Left lung (tissue), 10 donors: Measurements from ENCODE around the gene GPC5. TPM values are rescaled to one million over a fixed set of nuclear protein-coding genes. Genes with fewer than 3 reads are reported as not detected.

Experiments used
- ATAC-seq: fragments of 200-7000 bp; cut with Tn5 transposase; one replicate; pipeline ENCODE4 v1.9.1; 2020; ENCODE audit warnings: moderate library complexity
- DNase-seq, 4 donors: peaks; one replicate each; pipeline ENCODE4 v3.0.0-alpha.2; 2013 to 2020
- H3K27ac ChIP-seq, 2 donors: fragments of 200-600 bp; sonication (generic) in 1 of 2; one replicate each; pipeline versions ENCODE4 v1.5.0 to v1.8.0; 2020 to 2021
- H3K27me3 ChIP-seq, 2 donors: fragments of 200-600 bp; sonication (generic) in 1 of 2; one replicate each; pipeline versions ENCODE4 v1.5.0 to v1.8.0; 2020 to 2021
- H3K36me3 ChIP-seq, 2 donors: fragments of 200-600 bp; sonication (generic) in 1 of 2; one replicate each; pipeline versions ENCODE4 v1.5.0 to v1.8.0; 2020 to 2021
- H3K4me1 ChIP-seq, 2 donors: fragments of 200-600 bp; one replicate each; pipeline ENCODE4 v1.8.0; 2021
- H3K4me3 ChIP-seq, 2 donors: fragments of 200-600 bp; sonication (generic) in 1 of 2; one replicate each; pipeline versions ENCODE4 v1.5.0 to v1.8.0; 2020 to 2021; ENCODE audit warnings: mild to moderate bottlenecking in 1 of 2
- H3K9me3 ChIP-seq, 2 donors: fragments of 200-600 bp; sonication (generic) in 1 of 2; one replicate each; pipeline versions ENCODE4 v1.5.0 to v1.8.0; 2020 to 2021
- CTCF ChIP-seq, 2 donors: fragments of 200-600 bp; sonication (generic) in 1 of 2; IDR thresholded peaks; one replicate each; pipeline versions ENCODE4 v1.5.0 to v1.8.0; 2021; ENCODE audit warnings: antibody characterized with exemption in 2 of 2
- intact Hi-C, 2 donors: fragments of 100-400 bp; cut with DNase I; formaldehyde crosslinking; loops; one replicate each; pipeline versions ENCODE4 v1.11.2 to v1.14.2; 2022
- polyA plus RNA-seq, 6 donors: library from polyadenylated mRNA; unstranded; fragments of 120-200 nt; gene quantifications; one replicate each; pipeline ENCODE4 v1.2.1, GENCODE V29; 2013; ENCODE audit not compliant: insufficient read length in 6 of 6
- total RNA-seq, 2 donors: library from RNA; stranded (reverse); fragmentation: NEBNext Ultra II Directional; extraction: Animal tissue kit (Norgen Biotek cat#: 25700); gene quantifications; one replicate each; pipeline ENCODE4 v1.2.1, GENCODE V29; 2021
- donor health status: DM: no; HTN: yes; CAD: no.
- donor health status: DM: no; HTN: no; CAD: no.

GPC5 gene
- total and polyA plus RNA-seq, 8 donors = 9.2 to 19.5 (median 11.5) TPM

- no peaks in the 10 kb centered on the region for H3K4me1 ChIP-seq
- DNase-seq (no peak), ATAC-seq (no peak)
- H3K9me3 ChIP-seq = no peaks in the 10 kb centered on the region
- no peak overlapping the region for H3K27ac ChIP-seq
- no peak for TF ChIP-seq CTCF (IDR thresholded peaks at IDR 0.05)
- no peaks in the 10 kb centered on the region for H3K36me3 ChIP-seq
- intact Hi-C loops = no loop called here
- H3K27me3 ChIP-seq = no peaks in the 10 kb centered on the region
- no peak overlapping the region for H3K4me3 ChIP-seq
Observed at GRCh38 chr13:92312823-92313222, 914.4 kb downstream of the GPC5 start.

- Histone ChIP-seq H3K4me3 (no peak overlapping the region), H3K36me3 (no peaks in the 10 kb centered on the region), H3K9me3 (no peaks in the 10 kb centered on the region), H3K27me3 (no peaks in the 10 kb centered on the region), H3K4me1 (no peaks in the 10 kb centered on the region), H3K27ac (no peak overlapping the region)
- ATAC-seq (no peak), DNase-seq (peak in 1 of 4 donors; percentile 24)
- intact Hi-C loops = no loop called here
- no peak for TF ChIP-seq CTCF (IDR thresholded peaks at IDR 0.05)
Observed at GRCh38 chr13:92313382-92313781, 915.0 kb downstream of the GPC5 start.

GRCh38 chr13:92315265-92315664, 916.8 kb downstream of the GPC5 start:
- TF ChIP-seq CTCF (IDR thresholded peaks at IDR 0.05) = no peak
- DNase-seq = no peak
- ATAC-seq = no peak
- H3K36me3 ChIP-seq = no peaks in the 10 kb centered on the region
- no peak overlapping the region for H3K4me3 ChIP-seq
- H3K9me3 ChIP-seq = no peaks in the 10 kb centered on the region
- intact Hi-C loops = no loop called here
- H3K27me3 ChIP-seq = no peaks in the 10 kb centered on the region
- no peaks in the 10 kb centered on the region for H3K4me1 ChIP-seq
- no peak overlapping the region for H3K27ac ChIP-seq

GRCh38 chr13:92316030-92316429, 917.6 kb downstream of the GPC5 start:
- no peaks in the 10 kb centered on the region for H3K9me3 ChIP-seq
- no peaks in the 10 kb centered on the region for H3K36me3 ChIP-seq
- no peak for DNase-seq
- no peak overlapping the region for H3K4me3 ChIP-seq
- H3K27me3 ChIP-seq = no peaks in the 10 kb centered on the region
- intact Hi-C loops = no loop called here
- H3K27ac ChIP-seq = no peak overlapping the region
- H3K4me1 ChIP-seq = no peaks in the 10 kb centered on the region
- no peak for TF ChIP-seq CTCF (IDR thresholded peaks at IDR 0.05)
- ATAC-seq = no peak

GRCh38 chr13:92317066-92317465, 918.6 kb downstream of the GPC5 start:
- no peaks in the 10 kb centered on the region for H3K27me3 ChIP-seq
- H3K27ac ChIP-seq = no peak overlapping the region
- TF ChIP-seq CTCF (IDR thresholded peaks at IDR 0.05) = no peak
- no peak for ATAC-seq
- DNase-seq = no peak
- intact Hi-C loops = no loop called here
- no peaks in the 10 kb centered on the region for H3K4me1 ChIP-seq
- no peaks in the 10 kb centered on the region for H3K36me3 ChIP-seq
- H3K9me3 ChIP-seq = no peaks in the 10 kb centered on the region
- H3K4me3 ChIP-seq = no peak overlapping the region
